Measurements from ENCODE around the gene BCL2L2.

GRCh38 chr14:23299986-23300686, 6.5 kb upstream of the BCL2L2 start:
- TF ChIP-seq CTCF (IDR thresholded peaks at IDR 0.05): no peak
- TF ChIP-seq EZH2 (IDR thresholded peaks at IDR 0.05; ENCODE audit: borderline replicate concordance, insufficient read depth, low read depth, low read length, poor library complexity, severe bottlenecking): no peak

Data from B cell (primary cell).